GM19463 (cell line): Measurements from ENCODE around the gene CCDC17.
"Not testable (repeated sequence)": the region's sequence is repeated elsewhere in the genome, so short reads cannot be mapped to it uniquely, and the experiment has no call there.

ENCODE experiments used
- ATAC-seq: cut with Tn5 transposase; IDR thresholded peaks from one replicate; pipeline ENCODE4 v1.9.1; 2021; ENCODE audit warnings: mild to moderate bottlenecking, moderate library complexity; ENCODE audit not compliant: unreplicated experiment

The CCDC17 gene

DNA sequence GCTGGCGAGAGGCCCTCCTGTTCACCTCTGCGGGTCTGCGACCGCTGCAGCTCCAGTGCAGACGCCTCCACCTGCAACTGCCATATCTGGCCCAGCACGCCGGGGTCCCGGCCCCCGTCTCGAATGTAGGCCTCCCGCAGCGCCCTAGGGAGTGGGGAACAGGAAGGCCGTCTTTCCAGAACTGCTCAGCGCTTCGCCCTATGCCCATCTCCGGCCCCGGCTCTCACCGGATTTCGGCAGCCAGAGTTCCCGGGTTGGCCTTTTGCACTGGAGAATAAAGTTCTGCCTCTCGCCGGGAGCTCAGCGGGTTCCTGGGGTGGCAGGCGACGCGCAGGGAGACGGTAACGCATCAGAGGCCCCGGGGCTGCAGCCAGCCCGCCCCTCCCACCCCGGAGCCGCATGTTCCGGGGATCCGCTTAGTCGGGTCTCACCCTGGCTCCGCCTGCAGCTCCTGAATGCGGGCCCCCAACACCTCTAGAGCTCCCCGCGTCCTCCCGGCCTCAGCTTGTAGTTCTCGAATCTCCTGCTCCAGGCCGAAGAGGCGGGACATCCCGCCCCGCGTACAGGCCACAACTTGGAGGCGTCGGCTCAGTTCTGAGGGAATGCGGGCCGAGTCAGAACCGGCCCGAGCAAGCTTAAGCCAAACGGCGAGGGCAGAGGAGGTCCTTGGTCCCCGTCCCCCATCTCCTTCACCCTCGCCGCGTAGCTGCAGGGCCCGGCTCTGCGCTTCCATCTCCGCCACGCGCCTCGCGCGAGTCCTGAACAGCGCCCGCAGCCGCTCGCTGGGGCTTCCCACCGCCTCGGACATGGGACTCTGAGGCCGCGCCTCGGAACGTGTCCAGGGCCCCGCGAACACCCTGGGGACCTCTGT, 1.1 kb downstream of the CCDC17 start:
- ATAC-seq: no peak

DNA sequence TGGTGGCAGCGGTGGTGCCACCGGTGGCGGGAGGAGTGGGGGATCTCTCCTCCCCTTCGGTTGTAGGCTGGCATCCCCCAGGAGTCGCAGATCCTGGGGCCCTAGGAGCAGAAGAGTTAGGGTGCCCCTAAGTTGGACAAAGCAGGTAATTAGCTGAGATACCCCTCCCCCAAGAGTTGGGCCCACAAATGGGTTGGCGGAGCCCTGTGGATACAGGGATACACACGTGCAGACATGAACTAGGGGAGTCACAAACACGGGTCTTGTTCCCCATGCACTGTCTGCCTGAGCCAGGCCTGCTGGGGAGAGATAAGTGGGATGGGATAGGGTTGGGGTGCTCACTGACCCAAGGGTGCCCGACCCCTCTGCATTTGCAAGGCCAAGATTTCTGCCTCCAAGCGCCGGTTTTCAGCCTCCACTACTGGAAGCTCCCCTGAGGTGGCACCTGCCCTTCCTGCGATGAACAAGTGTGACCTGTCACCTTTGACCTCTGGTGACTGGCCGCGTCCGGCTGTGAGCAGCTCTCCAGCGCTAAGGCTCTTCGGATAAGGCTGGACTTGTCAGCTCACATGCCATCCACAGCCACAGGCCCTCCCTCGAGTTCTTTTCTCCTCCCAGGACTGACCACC, 1.8 kb downstream of the CCDC17 start:
- no peak for ATAC-seq

DNA sequence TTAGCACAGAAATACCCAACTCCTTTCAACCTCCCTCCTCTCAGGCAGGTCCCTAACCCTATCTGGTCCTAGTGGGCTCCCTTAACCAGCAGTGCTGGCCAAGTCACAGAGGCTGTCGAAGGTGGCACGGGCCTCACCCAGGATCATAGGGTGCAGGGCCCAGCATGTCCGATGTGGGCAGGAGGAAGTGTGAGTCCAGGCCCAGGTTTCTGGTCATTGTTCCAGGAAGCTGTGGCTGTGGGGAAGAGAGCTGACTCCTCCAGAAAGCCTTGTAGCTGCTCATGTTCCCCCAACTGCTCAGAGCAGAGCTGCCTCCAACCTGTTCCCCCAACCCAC, 2.4 kb downstream of the CCDC17 start:
- ATAC-seq: no peak

DNA sequence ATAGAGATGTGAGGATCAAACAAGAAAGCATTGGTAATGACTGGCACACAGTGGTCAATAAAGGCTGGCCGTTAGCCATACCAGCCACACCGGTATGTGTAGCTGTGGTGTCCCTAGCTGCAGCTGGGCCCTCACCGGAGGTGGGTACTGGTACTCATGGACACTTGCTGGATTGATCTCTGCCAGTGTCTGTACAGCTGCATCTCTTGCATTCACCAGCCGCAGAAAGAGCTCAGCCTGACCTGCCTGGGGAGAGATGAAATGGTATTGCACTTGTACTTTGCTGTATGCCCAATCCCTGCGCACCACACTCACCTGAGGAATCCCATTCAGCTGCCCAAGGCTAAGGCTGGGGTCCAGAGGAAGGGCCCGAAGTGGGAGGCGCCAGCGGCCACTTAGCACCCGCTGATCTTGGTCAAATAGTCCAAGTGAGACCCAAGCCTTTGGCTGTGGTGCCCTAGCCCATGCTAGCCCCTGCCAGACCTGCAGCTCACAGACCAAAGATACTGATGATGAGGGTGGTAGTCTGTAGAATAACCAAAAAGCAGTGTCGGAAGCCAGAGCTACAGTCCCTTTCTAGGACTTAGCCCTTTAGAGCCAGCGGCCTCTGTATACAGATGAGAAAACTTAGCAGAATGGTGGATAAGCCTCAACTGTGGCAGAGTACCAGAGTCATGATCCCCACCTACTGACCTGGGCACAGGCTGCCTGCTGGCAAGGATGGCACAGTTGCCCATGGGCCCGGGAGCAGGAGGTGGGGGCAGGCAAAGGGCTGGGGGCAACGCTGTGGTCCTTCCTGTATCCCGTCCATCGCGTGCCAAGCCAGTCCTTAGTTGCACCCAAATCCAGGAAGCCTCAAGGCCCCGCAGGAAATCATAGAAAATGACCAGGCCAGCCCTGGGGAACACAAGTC, 3.0 kb downstream of the CCDC17 start:
- ATAC-seq: no peak

DNA sequence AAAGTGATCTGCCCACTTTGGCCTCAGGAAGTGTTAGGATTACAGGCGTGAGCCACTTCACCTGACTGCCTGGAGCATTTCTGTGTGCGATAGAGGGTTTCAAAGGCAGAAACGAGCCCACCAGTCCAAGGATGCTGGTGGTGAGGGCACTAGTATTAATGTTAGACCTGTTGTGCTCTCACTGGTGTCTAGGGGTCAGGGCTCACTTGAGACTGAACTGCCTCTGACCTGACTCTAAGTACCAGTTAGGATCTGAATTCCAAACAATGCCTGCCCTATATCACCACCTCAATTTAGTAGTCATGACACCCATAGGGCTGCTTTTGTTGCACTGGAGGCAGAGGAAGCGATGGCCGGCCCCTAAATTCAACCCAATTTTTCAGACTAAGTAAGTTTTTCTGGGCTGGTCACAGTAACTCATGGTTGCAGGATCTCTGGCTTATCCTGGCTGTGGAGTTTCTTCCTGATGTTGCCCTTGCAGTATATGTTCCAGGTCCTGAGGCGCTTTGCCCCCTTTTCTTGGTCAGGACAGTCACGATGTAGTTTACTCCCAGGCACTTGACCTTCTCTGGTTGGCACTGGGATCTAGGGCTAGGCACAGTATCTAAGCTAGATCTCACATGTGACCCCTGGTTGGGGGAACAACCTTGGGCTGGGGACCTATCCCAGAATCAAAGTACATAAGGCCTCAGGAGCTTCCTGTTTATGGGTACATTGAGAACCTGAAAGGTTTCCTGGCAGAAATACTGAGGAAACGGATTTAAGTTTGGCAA, 4.5 kb downstream of the CCDC17 start:
- no peak for ATAC-seq

DNA sequence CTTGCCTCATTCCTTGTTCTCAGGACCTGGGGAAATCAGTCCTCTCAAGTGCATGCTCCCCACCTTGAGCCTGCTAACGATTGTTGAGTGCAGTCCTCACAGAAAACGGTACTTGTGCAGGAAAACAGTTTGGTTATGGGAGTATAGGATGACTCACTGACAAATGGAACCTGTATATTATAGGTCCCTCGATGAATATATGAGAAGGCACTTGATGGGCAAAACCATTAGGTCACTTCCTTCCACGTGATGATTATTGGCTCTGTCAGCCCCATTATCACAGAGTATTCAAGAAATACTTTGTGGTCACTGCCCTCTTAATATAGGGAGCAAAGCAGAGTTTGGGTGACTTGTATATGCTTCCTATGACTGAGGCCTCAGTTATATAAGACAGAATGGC, 6.2 kb downstream of the CCDC17 start:
- ATAC-seq: no peak

DNA sequence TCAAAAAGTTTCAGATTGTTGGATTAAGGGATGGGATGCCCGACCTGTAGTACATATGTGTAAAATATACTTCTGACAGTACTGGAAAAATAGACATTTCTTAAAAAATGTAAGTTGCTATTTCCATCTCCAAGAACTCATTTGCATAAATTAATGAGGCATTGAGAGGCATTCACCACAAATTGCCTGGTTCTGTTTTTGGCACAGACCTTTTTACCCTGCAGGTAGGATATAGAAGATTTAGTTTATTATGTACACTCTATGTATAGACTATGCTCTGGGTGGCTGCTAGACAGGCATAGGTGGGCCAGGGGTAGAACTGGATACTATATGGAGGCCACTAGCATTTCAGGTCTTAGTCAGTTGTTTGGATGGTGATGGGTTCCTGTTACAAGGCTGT, 8.0 kb downstream of the CCDC17 start:
- no peak for ATAC-seq

DNA sequence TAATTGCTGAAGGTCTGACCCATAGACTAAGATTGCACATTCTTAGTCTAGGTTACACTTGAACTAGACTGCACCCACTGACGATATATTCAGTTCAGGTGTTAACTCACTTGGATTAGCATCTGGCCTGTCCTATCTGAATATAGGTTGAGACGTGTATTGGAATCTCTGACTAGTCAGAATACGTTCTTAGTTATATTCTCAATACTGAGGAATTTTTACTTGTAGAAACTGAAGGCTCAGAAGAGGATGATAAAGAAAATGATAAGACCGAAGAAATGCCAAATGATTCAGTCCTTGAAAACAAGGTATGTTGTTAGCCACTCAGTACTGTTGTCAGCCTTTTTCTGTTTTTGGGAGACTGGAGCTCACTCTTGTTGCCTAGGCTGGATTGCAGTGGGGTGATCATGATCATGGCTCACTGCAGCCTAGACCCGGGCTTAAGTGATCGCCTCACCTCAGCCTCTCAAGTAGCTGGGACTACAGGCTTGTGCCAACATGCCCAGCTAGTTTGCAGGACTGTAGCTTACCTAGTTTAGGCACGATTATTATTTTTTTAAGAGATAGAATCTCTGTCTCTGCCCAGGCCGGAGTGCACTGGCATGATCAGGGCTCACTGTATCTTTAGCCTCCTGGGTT, 10.8 kb downstream of the CCDC17 start:
- ATAC-seq: no peak

DNA sequence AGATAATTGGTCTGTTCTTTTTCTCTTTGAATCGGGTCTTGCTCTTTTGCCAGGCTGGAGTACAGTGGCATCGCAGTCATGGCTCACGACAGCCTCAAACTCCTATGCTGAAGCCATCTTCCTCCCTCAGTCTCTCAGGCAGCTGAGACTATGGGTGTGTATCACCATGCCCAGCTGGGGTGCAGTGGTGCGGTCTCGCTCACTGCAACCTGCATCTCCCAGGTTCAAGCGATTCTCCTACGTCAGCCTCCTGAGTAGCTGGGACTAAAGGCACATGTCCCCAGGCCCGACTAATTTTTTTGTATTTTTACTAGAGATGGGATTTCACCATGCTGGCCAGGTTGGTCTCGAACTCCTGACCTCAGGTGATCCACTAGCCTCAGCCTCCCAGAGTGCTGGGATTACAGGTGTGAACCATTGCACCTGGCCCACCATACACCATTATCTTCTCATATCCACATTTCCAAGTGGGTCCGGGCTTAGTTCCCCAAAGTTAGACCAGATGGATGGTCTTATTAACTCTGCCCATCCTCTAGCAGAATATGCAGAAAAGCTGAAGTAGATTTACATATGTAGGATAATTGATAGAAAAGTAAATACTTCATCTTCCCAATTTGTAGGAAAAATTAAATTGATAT, 13.1 kb downstream of the CCDC17 start:
- no peak for ATAC-seq

DNA sequence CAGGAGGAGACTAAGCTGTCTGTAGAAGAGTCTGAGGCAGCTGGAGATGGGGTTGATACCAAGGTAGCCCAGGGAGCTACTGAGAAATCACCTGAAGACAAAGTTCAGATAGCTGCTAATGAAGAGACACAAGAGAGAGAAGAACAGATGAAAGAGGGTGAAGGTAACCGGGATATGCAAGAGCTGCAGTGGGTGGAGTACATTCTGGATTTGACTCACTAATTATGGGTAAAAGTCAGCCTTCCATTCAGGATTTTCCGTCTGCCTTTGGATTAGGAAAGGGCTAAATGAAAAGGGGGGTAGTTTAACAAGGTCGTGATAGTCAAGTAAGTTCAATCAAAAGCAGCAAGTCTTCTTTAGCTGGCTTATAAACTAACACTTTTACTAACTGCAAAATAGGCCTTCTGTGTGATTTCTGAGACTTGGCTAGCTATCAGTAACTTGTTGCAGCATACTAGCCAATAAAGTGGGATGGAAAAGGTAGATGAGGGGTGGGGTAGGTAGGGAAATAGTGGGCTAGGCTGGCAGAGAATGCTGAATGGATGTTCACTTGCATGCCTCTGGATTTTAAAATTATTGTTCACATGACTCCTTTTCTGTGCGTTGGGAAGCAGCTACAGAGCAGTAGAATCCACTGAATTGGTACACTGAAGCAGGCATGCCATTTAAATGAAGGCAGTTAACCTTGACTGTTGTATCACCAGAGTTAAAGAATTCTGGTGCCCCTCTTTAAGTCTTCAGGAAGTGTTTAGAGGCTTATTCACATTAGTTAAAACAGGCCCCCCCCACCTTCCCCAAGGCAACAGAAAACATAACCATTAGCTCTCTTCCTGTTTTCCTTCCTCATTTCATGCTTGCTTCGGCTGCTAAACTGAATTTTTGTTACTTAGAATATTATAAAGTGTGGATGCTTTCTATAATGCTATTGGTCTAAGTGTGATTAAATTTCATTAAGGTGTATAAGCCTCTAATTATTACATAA, 15.4 kb downstream of the CCDC17 start:
- ATAC-seq: no peak

DNA sequence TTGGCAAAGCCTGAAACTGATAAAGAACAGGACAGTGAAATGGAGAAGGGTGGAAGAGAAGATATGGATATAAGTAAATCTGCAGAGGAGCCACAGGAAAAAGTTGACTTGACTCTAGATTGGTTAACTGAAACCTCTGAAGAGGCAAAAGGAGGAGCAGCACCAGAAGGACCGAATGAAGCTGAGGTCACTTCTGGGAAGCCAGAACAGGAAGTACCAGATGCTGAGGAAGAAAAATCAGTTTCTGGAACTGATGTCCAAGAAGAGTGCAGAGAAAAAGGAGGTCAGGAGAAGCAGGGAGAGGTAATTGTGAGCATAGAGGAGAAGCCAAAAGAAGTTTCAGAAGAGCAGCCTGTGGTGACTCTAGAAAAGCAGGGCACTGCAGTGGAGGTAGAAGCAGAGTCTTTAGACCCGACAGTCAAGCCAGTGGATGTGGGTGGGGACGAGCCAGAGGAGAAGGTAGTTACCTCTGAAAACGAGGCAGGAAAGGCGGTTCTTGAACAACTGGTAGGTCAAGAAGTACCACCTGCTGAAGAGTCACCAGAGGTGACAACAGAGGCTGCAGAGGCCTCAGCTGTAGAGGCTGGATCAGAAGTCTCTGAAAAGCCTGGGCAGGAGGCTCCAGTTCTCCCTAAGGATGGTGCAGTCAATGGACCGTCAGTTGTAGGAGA, 16.3 kb downstream of the CCDC17 start:
- ATAC-seq: no peak

DNA sequence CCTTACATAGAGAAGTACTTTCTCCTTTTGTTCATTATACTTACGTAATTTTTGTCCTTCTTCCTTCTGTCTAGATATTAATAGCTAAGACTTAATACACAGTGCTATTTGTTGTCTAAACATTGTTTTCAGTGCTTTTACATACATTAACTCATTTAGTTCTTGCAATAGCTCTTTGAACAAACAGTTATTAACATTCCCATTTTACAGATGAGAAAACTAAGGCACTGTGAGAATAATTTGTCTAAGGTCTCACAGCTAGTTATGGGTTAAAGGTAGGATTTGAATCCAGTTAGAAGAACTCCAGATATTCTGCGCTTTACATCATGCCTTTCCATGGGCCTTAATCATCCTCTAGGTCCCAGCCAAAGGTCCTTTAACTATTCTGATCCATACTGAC, 19.6 kb downstream of the CCDC17 start:
- ATAC-seq: no peak

DNA sequence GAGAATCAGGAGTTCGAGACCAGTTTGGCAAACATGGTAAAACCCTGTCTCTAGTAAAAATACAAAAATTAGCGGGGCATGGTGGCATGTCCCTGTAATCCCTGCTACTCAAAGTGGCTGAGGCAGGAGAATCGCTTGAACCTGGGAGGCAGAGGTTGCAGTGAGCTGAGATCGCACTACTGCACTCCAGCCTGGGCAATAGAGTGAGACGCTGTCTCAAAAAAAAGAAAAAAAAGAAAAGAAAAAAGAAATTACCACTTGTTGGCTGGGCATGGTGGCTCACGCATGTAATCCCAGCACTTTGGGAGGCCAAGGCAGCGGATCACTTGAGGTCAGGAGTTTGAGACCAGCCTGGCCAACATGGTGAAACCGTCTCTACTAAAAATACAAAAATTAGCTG, 27.1 kb downstream of the CCDC17 start:
- not testable (repeated sequence) for ATAC-seq

DNA sequence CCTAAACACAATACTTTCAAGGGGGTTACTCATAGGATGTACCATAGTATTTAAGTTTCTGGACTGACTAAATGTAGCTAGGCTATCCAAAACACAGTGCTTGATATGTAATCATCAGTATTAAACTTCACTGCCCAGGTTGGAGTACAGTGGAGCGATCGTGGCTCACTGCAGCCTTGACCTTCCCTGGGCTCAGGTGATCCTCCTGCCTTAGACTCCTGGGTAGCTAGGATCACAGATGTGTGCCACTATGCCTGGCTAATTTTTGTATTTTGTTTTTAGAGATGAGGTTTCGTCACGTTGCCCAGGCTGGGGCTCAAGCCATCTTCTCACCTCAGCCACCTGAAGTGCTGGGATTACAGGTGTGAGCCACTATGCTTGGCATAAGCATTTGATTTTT, 29.4 kb downstream of the CCDC17 start:
- ATAC-seq: no peak

DNA sequence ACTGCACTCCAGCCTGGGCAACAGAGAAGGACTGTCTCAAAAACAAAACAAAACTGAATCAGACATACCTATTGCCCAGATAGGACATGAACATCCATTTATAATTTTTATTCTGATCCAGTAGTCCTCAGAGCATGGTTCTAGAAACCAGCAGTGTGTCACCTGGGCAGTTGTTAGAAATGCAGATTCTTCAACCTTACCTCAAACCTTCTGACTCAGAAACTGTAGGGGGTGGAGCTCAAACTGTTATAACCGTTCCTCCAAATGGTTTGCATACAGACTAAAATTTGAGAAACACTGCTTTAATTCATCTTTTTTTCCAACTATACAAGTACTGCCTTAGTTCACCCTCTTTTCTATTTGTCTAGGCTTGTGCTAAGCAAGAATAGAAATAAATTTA, 34.0 kb downstream of the CCDC17 start:
- no peak for ATAC-seq

DNA sequence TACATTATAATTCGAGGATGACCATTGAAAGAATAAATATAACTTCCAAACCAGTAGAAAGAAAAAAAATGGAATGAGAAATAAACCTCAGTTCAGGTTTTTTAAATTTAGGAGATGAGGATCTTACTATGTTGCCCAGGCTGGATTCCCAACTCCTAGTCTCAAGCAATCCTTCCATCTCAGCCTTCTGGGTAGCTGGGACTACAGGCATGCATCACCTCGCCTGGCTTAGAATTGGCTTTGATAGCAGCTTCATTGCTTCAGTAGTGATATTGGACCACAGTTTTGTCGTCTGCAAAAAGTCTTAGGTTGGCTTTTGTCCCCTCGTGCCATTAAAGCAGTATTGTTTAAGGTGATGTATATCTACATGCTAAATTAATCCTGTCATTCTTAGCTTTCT, 37.1 kb downstream of the CCDC17 start:
- no peak for ATAC-seq

DNA sequence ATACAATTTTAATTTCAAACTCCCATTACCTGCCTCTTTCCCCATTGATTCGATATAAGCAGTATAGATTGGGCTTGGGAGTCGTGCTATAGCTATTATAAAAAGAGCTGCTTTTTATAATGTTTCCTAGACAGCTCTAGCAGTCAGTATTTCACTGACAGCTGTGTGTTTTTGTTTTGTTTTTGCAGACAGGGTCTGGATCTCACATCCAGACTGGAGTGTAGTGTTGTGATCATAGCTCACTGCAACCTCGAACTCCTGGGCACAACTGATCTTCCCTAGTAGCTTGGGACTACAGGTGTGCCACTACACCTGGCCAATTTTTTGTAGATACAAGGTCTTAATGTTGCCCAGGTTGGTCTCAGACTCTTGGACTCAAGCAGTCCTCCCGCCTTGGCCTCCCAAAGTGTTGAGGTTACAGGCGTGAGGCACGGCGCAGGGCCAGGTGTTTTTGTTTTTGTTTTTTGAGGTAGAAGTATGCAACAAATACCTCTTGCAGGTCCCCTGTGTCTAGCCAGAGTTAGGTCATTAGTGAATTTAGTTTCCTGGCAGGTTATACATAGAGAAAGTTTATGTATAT, 38.3 kb downstream of the CCDC17 start:
- ATAC-seq: no peak

DNA sequence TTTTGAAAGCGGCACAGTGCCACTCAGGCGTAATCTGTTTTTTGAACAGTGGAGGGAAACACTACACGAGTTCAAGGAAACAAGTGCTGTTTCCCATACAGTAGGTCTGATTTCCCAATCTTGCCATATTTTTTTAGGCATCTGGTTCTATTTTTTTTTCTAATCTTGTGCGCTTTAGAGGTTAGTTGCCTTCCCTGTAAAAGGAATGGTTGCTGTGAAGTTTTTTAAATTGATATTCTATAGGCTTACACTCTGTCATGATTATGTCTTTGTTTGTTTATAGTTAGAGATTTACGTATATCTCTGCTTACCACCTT, 38.8 kb downstream of the CCDC17 start:
- no peak for ATAC-seq
